BE2C (cell line): ENCODE data around the gene SHB.

ENCODE experiments used
- DNase-seq: peaks from one replicate; pipeline ENCODE4 v3.0.0-alpha.2; 2020
- H3K27me3 ChIP-seq: fragments of 250-450 bp; sonication (Bioruptor Pico); 2 replicates; pipeline ENCODE4 v1.5.1; 2020; ENCODE audit warnings: mild to moderate bottlenecking
- H3K36me3 ChIP-seq: fragments of 250-450 bp; sonication (Bioruptor Pico); 2 replicates; pipeline ENCODE4 v1.5.1; 2020; ENCODE audit warnings: mild to moderate bottlenecking
- H3K4me1 ChIP-seq: fragments of 250-450 bp; sonication (Bioruptor Pico); 2 replicates; pipeline ENCODE4 v1.5.1; 2020
- H3K4me3 ChIP-seq: 2 replicates; pipeline ENCODE4 v1.5.1; 2011; ENCODE audit warnings: low read depth, low read length
- H3K9me3 ChIP-seq: fragments of 250-450 bp; sonication (Bioruptor Pico); 2 replicates; pipeline ENCODE4 v1.5.1; 2020
- TF ChIP-seq, protein P1 (sequence below): IDR thresholded peaks from 2 replicates; pipeline ENCODE4 v1.5.1; 2012; ENCODE audit warnings: mild to moderate bottlenecking, low read depth, low read length

Gene SHB

GRCh38 chr9:37918665-37919170 is 150.3 kb downstream of the SHB start:
- no peak for DNase-seq
- no peaks in the 10 kb centered on the region for H3K27me3 ChIP-seq
- H3K4me1 ChIP-seq, result peaks cover 24% of the 10 kb centered on the region
- TF ChIP-seq, protein P1, sequence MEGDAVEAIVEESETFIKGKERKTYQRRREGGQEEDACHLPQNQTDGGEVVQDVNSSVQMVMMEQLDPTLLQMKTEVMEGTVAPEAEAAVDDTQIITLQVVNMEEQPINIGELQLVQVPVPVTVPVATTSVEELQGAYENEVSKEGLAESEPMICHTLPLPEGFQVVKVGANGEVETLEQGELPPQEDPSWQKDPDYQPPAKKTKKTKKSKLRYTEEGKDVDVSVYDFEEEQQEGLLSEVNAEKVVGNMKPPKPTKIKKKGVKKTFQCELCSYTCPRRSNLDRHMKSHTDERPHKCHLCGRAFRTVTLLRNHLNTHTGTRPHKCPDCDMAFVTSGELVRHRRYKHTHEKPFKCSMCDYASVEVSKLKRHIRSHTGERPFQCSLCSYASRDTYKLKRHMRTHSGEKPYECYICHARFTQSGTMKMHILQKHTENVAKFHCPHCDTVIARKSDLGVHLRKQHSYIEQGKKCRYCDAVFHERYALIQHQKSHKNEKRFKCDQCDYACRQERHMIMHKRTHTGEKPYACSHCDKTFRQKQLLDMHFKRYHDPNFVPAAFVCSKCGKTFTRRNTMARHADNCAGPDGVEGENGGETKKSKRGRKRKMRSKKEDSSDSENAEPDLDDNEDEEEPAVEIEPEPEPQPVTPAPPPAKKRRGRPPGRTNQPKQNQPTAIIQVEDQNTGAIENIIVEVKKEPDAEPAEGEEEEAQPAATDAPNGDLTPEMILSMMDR, result no peak
- H3K9me3 ChIP-seq, result no peaks in the 10 kb centered on the region
- no peak overlapping the region for H3K4me3 ChIP-seq
- peaks cover 20% of the 10 kb centered on the region for H3K36me3 ChIP-seq

- Histone ChIP-seq H3K4me1 (peaks cover 19% of the 10 kb centered on the region), H3K4me3 (no peak overlapping the region), H3K9me3 (no peaks in the 10 kb centered on the region), H3K27me3 (no peaks in the 10 kb centered on the region), H3K36me3 (peaks cover 20% of the 10 kb centered on the region)
- TF ChIP-seq, protein P1, result no peak
- no peak for DNase-seq
These were observed 151.0 kb downstream of the SHB start for GRCh38 chr9:37917801-37918664.

DNA sequence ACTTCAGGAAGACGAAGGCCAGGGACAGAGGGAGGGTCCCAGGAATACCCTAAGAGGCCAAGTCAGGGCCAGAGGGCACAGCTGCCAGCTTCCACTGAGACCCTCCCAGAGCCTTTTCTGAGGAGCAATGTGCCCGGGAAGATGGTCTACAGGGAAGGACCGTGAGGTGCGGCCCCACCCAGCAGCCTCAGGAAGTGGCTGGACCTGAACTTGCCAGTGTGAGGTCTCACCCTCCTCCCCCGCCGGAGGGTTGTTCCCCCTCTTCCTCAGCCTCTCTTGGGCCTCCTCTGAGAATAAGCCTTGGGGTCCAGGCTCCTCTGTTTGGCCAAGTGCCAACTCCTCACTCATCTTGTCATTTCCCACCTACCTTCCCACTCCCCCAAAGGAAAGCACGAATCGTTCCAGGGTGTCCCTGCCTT is 151.7 kb downstream of the SHB start:
- H3K4me3 ChIP-seq, result no peak overlapping the region
- TF ChIP-seq, protein P1, result no peak

GRCh38 chr9:37916471-37917312 is 152.3 kb downstream of the SHB start:
- Histone ChIP-seq H3K4me3 (no peak overlapping the region), H3K4me1 (peaks cover 9% of the 10 kb centered on the region), H3K27me3 (no peaks in the 10 kb centered on the region), H3K9me3 (no peaks in the 10 kb centered on the region), H3K36me3 (peaks cover 20% of the 10 kb centered on the region)
- TF ChIP-seq, protein P1, result no peak
- no peak for DNase-seq

More for the DNA sequence above, 151.7 kb downstream of the SHB start:
- Histone ChIP-seq H3K27me3 (no peaks in the 10 kb centered on the region), H3K9me3 (no peaks in the 10 kb centered on the region), H3K36me3 (peaks cover 20% of the 10 kb centered on the region), H3K4me1 (peaks cover 12% of the 10 kb centered on the region)
- no peak for DNase-seq

DNA sequence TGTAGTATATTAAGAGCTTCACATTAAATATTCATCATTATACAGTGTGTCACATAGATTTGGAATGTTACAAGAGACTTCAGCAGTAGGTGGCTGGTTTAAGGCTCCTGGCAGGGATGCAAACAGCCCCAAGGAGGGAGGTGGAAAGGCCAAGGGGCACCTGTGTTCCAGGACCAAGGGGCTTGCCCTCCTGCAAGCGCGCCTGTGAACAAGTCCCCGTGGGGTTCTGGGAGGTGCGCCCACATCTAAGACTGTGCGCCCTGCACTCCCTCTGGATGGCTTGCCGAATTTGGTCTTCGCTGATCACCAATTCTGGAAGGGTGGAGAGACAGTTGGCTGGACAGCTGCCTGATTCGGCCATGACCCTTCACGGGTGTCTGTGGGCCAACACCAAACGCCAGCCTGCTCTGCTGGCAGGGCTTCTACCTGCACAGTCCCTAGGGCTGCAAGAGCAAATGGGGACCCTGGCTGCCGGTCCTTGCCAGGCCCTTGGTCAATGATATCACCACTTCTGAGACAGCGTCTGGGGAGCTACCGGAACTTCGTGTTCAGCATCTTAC is 153.0 kb downstream of the SHB start:
- TF ChIP-seq, protein P1, result no peak
- Histone ChIP-seq H3K27me3 (no peaks in the 10 kb centered on the region), H3K4me3 (no peak overlapping the region), H3K36me3 (peaks cover 17% of the 10 kb centered on the region), H3K4me1 (peaks cover 9% of the 10 kb centered on the region), H3K9me3 (no peaks in the 10 kb centered on the region)
- no peak for DNase-seq
